ENCODE results near the gene HOMER3. TPM values are rescaled to one million over a fixed set of nuclear protein-coding genes. Genes with fewer than 3 reads are reported as not detected.

Gene HOMER3
- total RNA-seq, 1 experiment from 2014 or later: 20.2 TPM

DNA sequence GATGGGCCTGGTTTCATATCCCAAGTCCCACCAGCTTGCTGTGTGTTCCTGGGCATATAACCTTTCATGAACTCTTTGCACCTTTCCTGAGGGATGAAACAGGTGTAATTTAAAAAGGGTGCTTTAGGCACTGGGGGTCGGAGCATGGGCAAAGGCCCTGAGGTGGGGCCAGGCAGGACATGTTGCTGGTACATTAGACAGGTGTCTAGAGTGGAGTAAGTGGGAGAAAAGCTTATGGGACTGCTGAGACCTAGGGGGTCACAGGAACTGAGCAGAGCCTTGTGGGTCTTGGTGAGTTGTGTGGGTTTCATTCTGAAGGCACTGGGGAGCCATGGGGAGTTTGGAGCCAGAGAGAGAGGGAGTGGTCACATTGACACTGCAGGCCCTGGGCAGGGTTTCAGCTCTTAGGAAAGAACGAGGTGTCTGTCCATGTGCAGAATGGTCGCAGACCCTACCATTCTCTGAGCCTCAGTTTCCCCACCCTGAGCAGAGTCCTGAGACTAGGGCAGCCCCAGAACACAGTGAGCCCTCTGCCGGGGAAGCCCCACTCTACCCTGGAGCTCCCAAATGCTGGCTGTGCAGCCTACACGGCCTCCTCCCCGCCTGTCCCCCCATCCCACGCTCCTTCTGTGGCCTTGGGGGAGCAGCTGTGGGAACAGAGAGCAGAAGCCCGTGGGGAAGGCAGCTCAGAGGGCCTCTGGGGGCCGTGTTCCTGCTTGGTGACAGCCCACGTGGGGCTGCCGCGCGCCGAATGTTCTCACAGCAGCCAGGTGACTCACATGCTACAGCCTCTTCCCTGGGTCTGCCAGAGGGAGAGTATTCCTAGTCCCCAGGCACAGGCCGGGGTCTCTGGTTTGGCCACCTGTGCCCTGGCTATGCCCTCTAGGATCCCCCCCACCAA, 7.3 kb upstream of the HOMER3 start:
- TF ChIP-seq, protein P1, sequence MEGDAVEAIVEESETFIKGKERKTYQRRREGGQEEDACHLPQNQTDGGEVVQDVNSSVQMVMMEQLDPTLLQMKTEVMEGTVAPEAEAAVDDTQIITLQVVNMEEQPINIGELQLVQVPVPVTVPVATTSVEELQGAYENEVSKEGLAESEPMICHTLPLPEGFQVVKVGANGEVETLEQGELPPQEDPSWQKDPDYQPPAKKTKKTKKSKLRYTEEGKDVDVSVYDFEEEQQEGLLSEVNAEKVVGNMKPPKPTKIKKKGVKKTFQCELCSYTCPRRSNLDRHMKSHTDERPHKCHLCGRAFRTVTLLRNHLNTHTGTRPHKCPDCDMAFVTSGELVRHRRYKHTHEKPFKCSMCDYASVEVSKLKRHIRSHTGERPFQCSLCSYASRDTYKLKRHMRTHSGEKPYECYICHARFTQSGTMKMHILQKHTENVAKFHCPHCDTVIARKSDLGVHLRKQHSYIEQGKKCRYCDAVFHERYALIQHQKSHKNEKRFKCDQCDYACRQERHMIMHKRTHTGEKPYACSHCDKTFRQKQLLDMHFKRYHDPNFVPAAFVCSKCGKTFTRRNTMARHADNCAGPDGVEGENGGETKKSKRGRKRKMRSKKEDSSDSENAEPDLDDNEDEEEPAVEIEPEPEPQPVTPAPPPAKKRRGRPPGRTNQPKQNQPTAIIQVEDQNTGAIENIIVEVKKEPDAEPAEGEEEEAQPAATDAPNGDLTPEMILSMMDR (IDR thresholded peaks at IDR 0.05; ENCODE audit: unreplicated experiment): no peak
- H3K36me3 Mint-ChIP-seq (ENCODE audit: insufficient read depth, unreplicated experiment): no peaks in the 10 kb centered on the region
- intact Hi-C loops (cut with micrococcal nuclease; ENCODE audit: unreplicated experiment): no loop called here
- no TSS peak for BruUV-seq (replicated peaks)
- no peak overlapping the region for H3K4me3 Mint-ChIP-seq (ENCODE audit: low read depth, unreplicated experiment)
- no peak overlapping the region for H3K27ac Mint-ChIP-seq (ENCODE audit: unreplicated experiment)
- DNase-seq: no peak
- CTCF ChIA-PET: no interaction called here
- H3K4me1 Mint-ChIP-seq (ENCODE audit: low read depth, unreplicated experiment): no peaks in the 10 kb centered on the region
- H3K27me3 Mint-ChIP-seq (ENCODE audit: unreplicated experiment): peaks cover 5% of the 10 kb centered on the region
- no peaks in the 10 kb centered on the region for H3K9me3 Mint-ChIP-seq (ENCODE audit: low read depth, unreplicated experiment)

DNA sequence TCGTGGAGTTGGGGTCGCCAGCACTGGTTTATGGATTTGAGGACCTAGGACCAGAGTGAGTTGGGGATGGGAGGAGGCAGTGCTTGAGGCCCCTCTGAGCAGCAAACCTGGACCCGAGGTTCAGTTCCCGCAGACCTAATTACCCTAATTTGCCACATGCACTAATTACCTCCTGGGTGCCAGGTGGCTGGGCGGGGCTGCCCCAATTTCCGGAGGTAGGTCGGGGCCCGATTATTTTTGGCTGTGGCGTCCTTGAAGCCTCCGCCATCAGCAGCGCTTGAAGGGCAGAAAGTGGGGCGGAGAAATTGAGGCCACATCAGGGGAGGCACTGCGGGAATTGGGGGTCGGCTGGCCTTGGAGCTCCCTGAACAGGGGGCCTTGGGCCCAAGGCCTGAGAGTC, 5.9 kb upstream of the HOMER3 start:
- H3K4me1 Mint-ChIP-seq (ENCODE audit: low read depth, unreplicated experiment): no peaks in the 10 kb centered on the region
- no peaks in the 10 kb centered on the region for H3K27me3 Mint-ChIP-seq (ENCODE audit: unreplicated experiment)
- H3K4me3 Mint-ChIP-seq (ENCODE audit: low read depth, unreplicated experiment): no peak overlapping the region
- no peak overlapping the region for H3K27ac Mint-ChIP-seq (ENCODE audit: unreplicated experiment)
- CTCF ChIA-PET: interaction anchor here (0.7 kb wide), 1 partner anchor 529 kb away, joined by 4 read pairs; no protein-coding TSS in a partner anchor
- no peaks in the 10 kb centered on the region for H3K36me3 Mint-ChIP-seq (ENCODE audit: insufficient read depth, unreplicated experiment)
- TF ChIP-seq, protein P1 (IDR thresholded peaks at IDR 0.05; ENCODE audit: unreplicated experiment): no peak
- intact Hi-C loops (cut with micrococcal nuclease; ENCODE audit: unreplicated experiment): no loop called here
- no peaks in the 10 kb centered on the region for H3K9me3 Mint-ChIP-seq (ENCODE audit: low read depth, unreplicated experiment)
- no TSS peak for BruUV-seq (replicated peaks)
- DNase-seq: no peak

DNA sequence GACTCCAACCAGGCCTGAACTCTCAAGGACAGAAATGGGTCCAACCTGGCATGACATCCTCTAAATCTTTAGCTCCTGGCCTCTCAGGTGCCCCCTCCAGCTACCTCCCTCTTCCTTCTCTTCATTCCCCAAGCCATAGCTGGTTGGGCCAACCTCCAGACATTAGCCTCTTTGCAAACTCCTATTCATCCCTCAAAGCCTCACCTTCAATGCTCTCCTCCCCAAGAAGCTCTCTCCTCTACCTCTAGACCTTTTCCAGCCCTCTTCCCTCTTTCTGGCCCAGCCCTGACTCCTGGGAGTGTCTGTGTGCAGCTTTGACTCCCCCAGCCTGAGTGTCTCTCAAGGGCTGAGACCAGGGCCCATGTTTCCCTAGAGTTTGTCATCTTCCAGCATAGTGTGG, 5.3 kb upstream of the HOMER3 start:
- TF ChIP-seq, protein P1 (IDR thresholded peaks at IDR 0.05; ENCODE audit: unreplicated experiment): no peak
- H3K36me3 Mint-ChIP-seq (ENCODE audit: insufficient read depth, unreplicated experiment): no peaks in the 10 kb centered on the region
- H3K9me3 Mint-ChIP-seq (ENCODE audit: low read depth, unreplicated experiment): no peaks in the 10 kb centered on the region
- BruUV-seq (replicated peaks): no TSS peak
- no peak for DNase-seq
- CTCF ChIA-PET: no interaction called here
- H3K4me1 Mint-ChIP-seq (ENCODE audit: low read depth, unreplicated experiment): no peaks in the 10 kb centered on the region
- H3K4me3 Mint-ChIP-seq (ENCODE audit: low read depth, unreplicated experiment): no peak overlapping the region
- H3K27me3 Mint-ChIP-seq (ENCODE audit: unreplicated experiment): no peaks in the 10 kb centered on the region
- intact Hi-C loops (cut with micrococcal nuclease; ENCODE audit: unreplicated experiment): no loop called here
- no peak overlapping the region for H3K27ac Mint-ChIP-seq (ENCODE audit: unreplicated experiment)

DNA sequence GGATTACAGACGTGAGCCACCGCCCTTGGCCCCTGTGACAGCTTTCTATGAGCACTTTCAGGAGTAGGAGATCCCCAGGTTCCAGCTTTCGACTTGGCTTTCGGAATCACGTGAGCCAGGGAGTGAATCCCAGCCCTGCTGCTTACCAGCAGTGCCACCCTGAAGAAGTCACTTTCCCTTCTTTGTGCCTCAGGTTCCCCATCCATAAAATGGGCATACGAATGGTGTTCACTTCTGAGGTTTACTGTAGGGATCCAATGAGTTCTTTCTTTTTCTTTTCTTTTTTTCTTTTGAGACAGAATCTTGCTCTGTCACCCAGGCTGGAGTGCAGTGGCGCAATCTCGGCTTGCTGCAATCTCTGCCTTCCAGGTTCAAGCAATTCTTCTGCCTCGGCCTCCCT, 4.3 kb upstream of the HOMER3 start:
- H3K4me3 Mint-ChIP-seq (ENCODE audit: low read depth, unreplicated experiment): no peak overlapping the region
- H3K36me3 Mint-ChIP-seq (ENCODE audit: insufficient read depth, unreplicated experiment): peaks cover 8% of the 10 kb centered on the region
- CTCF ChIA-PET: no interaction called here
- no peak overlapping the region for H3K27ac Mint-ChIP-seq (ENCODE audit: unreplicated experiment)
- TF ChIP-seq, protein P1 (IDR thresholded peaks at IDR 0.05; ENCODE audit: unreplicated experiment): no peak
- no TSS peak for BruUV-seq (replicated peaks)
- no peaks in the 10 kb centered on the region for H3K9me3 Mint-ChIP-seq (ENCODE audit: low read depth, unreplicated experiment)
- no peaks in the 10 kb centered on the region for H3K27me3 Mint-ChIP-seq (ENCODE audit: unreplicated experiment)
- intact Hi-C loops (cut with micrococcal nuclease; ENCODE audit: unreplicated experiment): no loop called here
- H3K4me1 Mint-ChIP-seq (ENCODE audit: low read depth, unreplicated experiment): no peaks in the 10 kb centered on the region
- DNase-seq: no peak
